ENCODE measurements around the gene SMYD3.
A peak's percentile ranks its signal among the peaks of the same experiment; 100 is the strongest.

SMYD3 gene

GRCh38 chr1:246200738-246201137, 306.3 kb downstream of the SMYD3 start:
- H2BK120ac ChIP-seq (ENCODE audit: low read depth, low read length) = no peak overlapping the region
- H2AK5ac ChIP-seq (ENCODE audit: low read length, severe bottlenecking) = no peak overlapping the region
- H4K91ac ChIP-seq (ENCODE audit: low read length) = no peak overlapping the region
- no peak overlapping the region for H4K8ac ChIP-seq (ENCODE audit: low read length)
- no peak overlapping the region for H2BK12ac ChIP-seq (ENCODE audit: low read length in 2 of 2)
- H3K4me2 ChIP-seq (ENCODE audit: low read length, poor library complexity, severe bottlenecking) = no peak overlapping the region
- H3K27ac ChIP-seq (ENCODE audit: low read length, poor library complexity, severe bottlenecking) = no peak overlapping the region
- H3K14ac ChIP-seq (ENCODE audit: low read length in 2 of 2) = no peak overlapping the region
- no peaks in the 10 kb centered on the region for H3K27me3 ChIP-seq (ENCODE audit: control insufficient read depth in 1 of 2, insufficient read depth in 1 of 2, low read length in 2 of 2)
- peaks cover 0 to 2% of the 10 kb centered on the region in 2 experiments for H3K36me3 ChIP-seq (ENCODE audit: control insufficient read depth in 1 of 2, insufficient read depth in 2 of 2, low read depth in 1 of 2, low read length in 2 of 2)
- no peak for DNase-seq
- H2AFZ ChIP-seq (ENCODE audit: low read depth, low read length) = no peak overlapping the region
- H3K4me3 ChIP-seq (ENCODE audit: insufficient read depth in 1 of 2, low read depth in 1 of 2, low read length in 2 of 2) = no peak overlapping the region
- no peak overlapping the region for H2BK5ac ChIP-seq (ENCODE audit: low read depth, low read length, poor library complexity, severe bottlenecking)
- no peak overlapping the region for H3K9ac ChIP-seq (ENCODE audit: low read length)
- H3K18ac ChIP-seq (ENCODE audit: low read depth in 1 of 2, low read length in 2 of 2) = no peak overlapping the region
- no peaks in the 10 kb centered on the region for H3K9me3 ChIP-seq (ENCODE audit: control insufficient read depth, low read length)
- H2BK15ac ChIP-seq (ENCODE audit: low read depth, poor library complexity, severe bottlenecking) = no peak overlapping the region
- no peak overlapping the region for H3K23ac ChIP-seq (ENCODE audit: low read length in 2 of 2)
- 92% methylated on average over 3 of the region's 4 CpGs for WGBS
- H3K4me1 ChIP-seq (ENCODE audit: control insufficient read depth, insufficient read depth, low read depth, low read length) = no peaks in the 10 kb centered on the region
- H3K4ac ChIP-seq (ENCODE audit: low read depth in 1 of 2, low read length in 2 of 2) = no peak overlapping the region
- peaks cover 5% of the 10 kb centered on the region for H3K79me1 ChIP-seq (replicated peaks; ENCODE audit: low read length, poor library complexity, severe bottlenecking)

GRCh38 chr1:246200225-246200624, 306.9 kb downstream of the SMYD3 start:
- H4K8ac ChIP-seq (ENCODE audit: low read length) = no peak overlapping the region
- no peak for DNase-seq
- no peak overlapping the region for H3K4me2 ChIP-seq (ENCODE audit: low read length, poor library complexity, severe bottlenecking)
- H2AFZ ChIP-seq (ENCODE audit: low read depth, low read length) = no peak overlapping the region
- H3K27ac ChIP-seq (ENCODE audit: low read length, poor library complexity, severe bottlenecking) = no peak overlapping the region
- no peak overlapping the region for H2BK120ac ChIP-seq (ENCODE audit: low read depth, low read length)
- no peaks in the 10 kb centered on the region for H3K4me1 ChIP-seq (ENCODE audit: control insufficient read depth, insufficient read depth, low read depth, low read length)
- H2BK15ac ChIP-seq (ENCODE audit: low read depth, poor library complexity, severe bottlenecking) = no peak overlapping the region
- H3K9ac ChIP-seq (ENCODE audit: low read length) = no peak overlapping the region
- H3K4me3 ChIP-seq (ENCODE audit: insufficient read depth in 1 of 2, low read depth in 1 of 2, low read length in 2 of 2) = no peak overlapping the region
- H3K14ac ChIP-seq (ENCODE audit: low read length in 2 of 2) = no peak overlapping the region
- H3K79me1 ChIP-seq (replicated peaks; ENCODE audit: low read length, poor library complexity, severe bottlenecking) = peaks cover 5% of the 10 kb centered on the region
- H3K36me3 ChIP-seq (ENCODE audit: control insufficient read depth in 1 of 2, insufficient read depth in 2 of 2, low read depth in 1 of 2, low read length in 2 of 2) = peaks cover 0 to 2% of the 10 kb centered on the region in 2 experiments
- H2AK5ac ChIP-seq (ENCODE audit: low read length, severe bottlenecking) = no peak overlapping the region
- no peak overlapping the region for H2BK12ac ChIP-seq (ENCODE audit: low read length in 2 of 2)
- H4K91ac ChIP-seq (ENCODE audit: low read length) = no peak overlapping the region
- H3K9me3 ChIP-seq (ENCODE audit: control insufficient read depth, low read length) = no peaks in the 10 kb centered on the region
- H3K4ac ChIP-seq (ENCODE audit: low read depth in 1 of 2, low read length in 2 of 2) = no peak overlapping the region
- H3K18ac ChIP-seq (ENCODE audit: low read depth in 1 of 2, low read length in 2 of 2) = no peak overlapping the region
- 88% methylated on average over 15 of the region's 15 CpGs for WGBS
- no peaks in the 10 kb centered on the region for H3K27me3 ChIP-seq (ENCODE audit: control insufficient read depth in 1 of 2, insufficient read depth in 1 of 2, low read length in 2 of 2)
- H2BK5ac ChIP-seq (ENCODE audit: low read depth, low read length, poor library complexity, severe bottlenecking) = no peak overlapping the region
- H3K23ac ChIP-seq (ENCODE audit: low read length in 2 of 2) = no peak overlapping the region

- H2BK120ac ChIP-seq (ENCODE audit: low read depth, low read length) = peak overlapping the region; percentile 49
- no peak overlapping the region for H3K4ac ChIP-seq (ENCODE audit: low read depth in 1 of 2, low read length in 2 of 2)
- H3K23ac ChIP-seq (ENCODE audit: low read length in 2 of 2) = no peak overlapping the region
- no peak overlapping the region for H4K91ac ChIP-seq (ENCODE audit: low read length)
- WGBS = 89% methylated on average over 4 of the region's 4 CpGs
- no peaks in the 10 kb centered on the region for H3K9me3 ChIP-seq (ENCODE audit: control insufficient read depth, low read length)
- H2BK15ac ChIP-seq (ENCODE audit: low read depth, poor library complexity, severe bottlenecking) = no peak overlapping the region
- no peaks in the 10 kb centered on the region for H3K4me1 ChIP-seq (ENCODE audit: control insufficient read depth, insufficient read depth, low read depth, low read length)
- no peak overlapping the region for H2BK5ac ChIP-seq (ENCODE audit: low read depth, low read length, poor library complexity, severe bottlenecking)
- H3K18ac ChIP-seq (ENCODE audit: low read depth in 1 of 2, low read length in 2 of 2) = no peak overlapping the region
- peak overlapping the region; percentile 7 for H4K8ac ChIP-seq (ENCODE audit: low read length)
- H2AFZ ChIP-seq (ENCODE audit: low read depth, low read length) = no peak overlapping the region
- no peaks in the 10 kb centered on the region for H3K27me3 ChIP-seq (ENCODE audit: control insufficient read depth in 1 of 2, insufficient read depth in 1 of 2, low read length in 2 of 2)
- DNase-seq = peak; percentile 4
- no peak overlapping the region for H3K4me3 ChIP-seq (ENCODE audit: insufficient read depth in 1 of 2, low read depth in 1 of 2, low read length in 2 of 2)
- no peak overlapping the region for H3K14ac ChIP-seq (ENCODE audit: low read length in 2 of 2)
- H3K79me1 ChIP-seq (replicated peaks; ENCODE audit: low read length, poor library complexity, severe bottlenecking) = peaks cover 8% of the 10 kb centered on the region
- no peak overlapping the region for H3K27ac ChIP-seq (ENCODE audit: low read length, poor library complexity, severe bottlenecking)
- H2BK12ac ChIP-seq (ENCODE audit: low read length in 2 of 2) = no peak overlapping the region
- peaks cover 0 to 2% of the 10 kb centered on the region in 2 experiments for H3K36me3 ChIP-seq (ENCODE audit: control insufficient read depth in 1 of 2, insufficient read depth in 2 of 2, low read depth in 1 of 2, low read length in 2 of 2)
- H2AK5ac ChIP-seq (ENCODE audit: low read length, severe bottlenecking) = no peak overlapping the region
- no peak overlapping the region for H3K9ac ChIP-seq (ENCODE audit: low read length)
- H3K4me2 ChIP-seq (ENCODE audit: low read length, poor library complexity, severe bottlenecking) = no peak overlapping the region
Observed at GRCh38 chr1:246199086-246199645, 307.9 kb downstream of the SMYD3 start.

GRCh38 chr1:246198115-246198816, 308.8 kb downstream of the SMYD3 start:
- H3K27me3 ChIP-seq (ENCODE audit: control insufficient read depth in 1 of 2, insufficient read depth in 1 of 2, low read length in 2 of 2) = no peaks in the 10 kb centered on the region
- H3K4me3 ChIP-seq (ENCODE audit: insufficient read depth in 1 of 2, low read depth in 1 of 2, low read length in 2 of 2) = no peak overlapping the region
- WGBS = no CpG with 5 or more reads among the region's 2 CpGs
- H2BK5ac ChIP-seq (ENCODE audit: low read depth, low read length, poor library complexity, severe bottlenecking) = no peak overlapping the region
- no peak overlapping the region for H2BK15ac ChIP-seq (ENCODE audit: low read depth, poor library complexity, severe bottlenecking)
- H3K27ac ChIP-seq (ENCODE audit: low read length, poor library complexity, severe bottlenecking) = no peak overlapping the region
- DNase-seq = no peak
- H2BK12ac ChIP-seq (ENCODE audit: low read length in 2 of 2) = no peak overlapping the region
- H3K79me1 ChIP-seq (replicated peaks; ENCODE audit: low read length, poor library complexity, severe bottlenecking) = peaks cover 8% of the 10 kb centered on the region
- no peak overlapping the region for H2BK120ac ChIP-seq (ENCODE audit: low read depth, low read length)
- no peak overlapping the region for H3K4me2 ChIP-seq (ENCODE audit: low read length, poor library complexity, severe bottlenecking)
- H3K4ac ChIP-seq (ENCODE audit: low read depth in 1 of 2, low read length in 2 of 2) = no peak overlapping the region
- H3K36me3 ChIP-seq (ENCODE audit: control insufficient read depth in 1 of 2, insufficient read depth in 2 of 2, low read depth in 1 of 2, low read length in 2 of 2) = peaks cover 0 to 1% of the 10 kb centered on the region in 2 experiments
- H4K8ac ChIP-seq (ENCODE audit: low read length) = no peak overlapping the region
- H3K18ac ChIP-seq (ENCODE audit: low read depth in 1 of 2, low read length in 2 of 2) = peak overlapping the region in 1 of 2 experiments; percentile 48
- no peak overlapping the region for H3K9ac ChIP-seq (ENCODE audit: low read length)
- H3K14ac ChIP-seq (ENCODE audit: low read length in 2 of 2) = no peak overlapping the region
- no peak overlapping the region for H2AK5ac ChIP-seq (ENCODE audit: low read length, severe bottlenecking)
- H3K9me3 ChIP-seq (ENCODE audit: control insufficient read depth, low read length) = no peaks in the 10 kb centered on the region
- no peak overlapping the region for H2AFZ ChIP-seq (ENCODE audit: low read depth, low read length)
- H3K23ac ChIP-seq (ENCODE audit: low read length in 2 of 2) = peak overlapping the region in 1 of 2 experiments; percentile 46
- H3K4me1 ChIP-seq (ENCODE audit: control insufficient read depth, insufficient read depth, low read depth, low read length) = no peaks in the 10 kb centered on the region
- H4K91ac ChIP-seq (ENCODE audit: low read length) = no peak overlapping the region
